H7 (cell line): ENCODE results near the gene NSUN3. TPM values are rescaled to one million over a fixed set of nuclear protein-coding genes. Genes with fewer than 3 reads are reported as not detected.
"Not testable (repeated sequence)": the region's sequence is repeated elsewhere in the genome, so short reads cannot be mapped to it uniquely, and the experiment has no call there.

Source experiments
- DNase-seq: peaks from one replicate; pipeline ENCODE4 v3.0.0; 2012
- H3K27me3 ChIP-seq: 2 replicates; pipeline ENCODE4 v1.6.0; 2011; ENCODE audit warnings: mild to moderate bottlenecking, low read length; ENCODE audit not compliant: control insufficient read depth, insufficient read depth
- H3K36me3 ChIP-seq: replicated peaks from 2 replicates; pipeline ENCODE4 v1.5.1; 2011; ENCODE audit warnings: low read length; ENCODE audit not compliant: control insufficient read depth, insufficient read depth
- H3K4me3 ChIP-seq: 2 replicates; pipeline ENCODE4 v1.5.1; 2011; ENCODE audit warnings: low read depth, mild to moderate bottlenecking, control low read depth, low read length, moderate library complexity; ENCODE audit not compliant: insufficient read depth
- total RNA-seq: library from RNA; depleted of rRNA; stranded (reverse); fragments of >200 nt; shearing (Covaris generic); gene quantifications from 2 replicates; pipeline ENCODE4 v1.2.3, GENCODE V29; 2014; rRNA removed

Gene NSUN3
- total RNA-seq = 7.7 and 22.2 TPM in 2 replicates

DNA sequence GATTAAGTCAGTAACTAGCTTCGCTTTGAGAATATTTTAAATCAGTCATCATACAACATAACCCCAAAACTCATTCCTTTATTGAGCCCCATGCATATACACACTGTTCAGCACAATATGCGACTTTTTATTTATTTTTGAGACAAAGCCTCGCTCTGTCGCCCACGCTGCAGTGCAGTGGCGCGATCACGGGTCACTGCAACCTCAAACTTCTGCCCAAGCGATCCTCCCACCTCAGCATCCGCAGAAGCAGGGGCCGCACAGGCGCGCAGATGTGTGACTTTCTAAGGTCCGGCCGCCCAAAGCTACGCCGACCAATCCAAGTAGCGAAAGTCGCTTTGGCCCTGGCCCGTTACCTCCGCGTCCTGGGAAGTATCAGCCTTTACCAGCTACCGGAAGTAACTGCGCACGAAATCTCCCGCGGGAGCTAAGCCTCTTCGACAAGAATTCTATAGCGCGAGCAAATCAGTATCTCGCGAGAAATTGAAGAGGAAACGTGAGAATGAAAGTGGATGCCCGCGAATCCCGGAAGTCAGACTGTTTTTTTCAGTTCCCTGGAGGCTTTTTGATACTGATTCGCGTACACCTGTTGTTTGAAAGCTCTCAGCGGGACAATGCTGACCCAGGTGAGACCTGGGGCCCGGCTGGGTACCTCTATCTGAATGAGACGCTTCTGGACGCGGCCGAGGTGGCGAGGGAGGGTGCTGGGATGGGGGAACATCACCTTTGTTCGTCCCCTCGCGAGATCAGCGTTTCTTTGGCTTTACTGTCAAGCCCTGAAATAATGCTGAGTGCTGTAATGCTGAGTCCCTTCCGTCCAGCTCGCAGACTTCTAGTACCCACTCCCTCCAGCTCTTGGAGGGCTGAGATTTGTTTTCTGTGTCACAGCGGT lies at the start of gene NSUN3, which contains the start of gene DHFR2:
Gene NSUN3, plus strand, starts transcription at position 549 of the 892 bp plus-strand sequence. Its CDS starts 66 bp downstream, at position 615.
Gene DHFR2, minus strand, starts transcription at position 404 of the 892 bp plus-strand sequence. CDS start 1,405 bp downstream, outside the sequence.
- Histone ChIP-seq H3K36me3 (no peaks in the 10 kb centered on the region), H3K27me3 (no peaks in the 10 kb centered on the region), H3K4me3 (peak within 1 kb of the TSS; percentile 65)
- DNase-seq = peak; percentile 62

DNA sequence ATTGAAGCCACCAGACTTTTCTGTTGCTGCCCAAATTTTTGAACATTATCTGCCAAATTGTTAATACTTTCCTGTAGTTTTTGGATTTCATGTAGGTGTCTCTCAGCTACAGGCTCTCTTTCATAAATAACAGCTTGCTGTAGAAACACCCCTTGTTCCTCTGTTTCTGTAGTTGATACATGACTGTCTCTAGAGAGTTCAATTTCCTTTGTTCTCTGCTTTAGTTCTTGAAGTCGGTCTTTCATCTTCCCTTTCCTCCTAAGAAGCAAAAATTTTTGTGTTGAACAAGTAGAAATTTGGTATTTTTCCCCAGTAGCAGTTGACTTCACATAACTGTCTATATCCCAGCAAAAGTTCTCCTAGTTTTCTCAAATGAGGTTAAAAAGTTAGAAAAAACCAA lies 47.8 kb upstream of the NSUN3 start:
- no peaks in the 10 kb centered on the region for H3K36me3 ChIP-seq
- no peaks in the 10 kb centered on the region for H3K27me3 ChIP-seq
- DNase-seq = no peak
- no peak overlapping the region for H3K4me3 ChIP-seq

GRCh38 chr3:94019659-94020058 lies 43.2 kb upstream of the NSUN3 start:
- Histone ChIP-seq H3K36me3 (no peaks in the 10 kb centered on the region; the same call in 1 of the 2 replicates), H3K27me3 (no peaks in the 10 kb centered on the region), H3K4me3 (no peak overlapping the region)
- no peak for DNase-seq

GRCh38 chr3:94020293-94020692 lies 42.6 kb upstream of the NSUN3 start:
- DNase-seq = no peak
- no peaks in the 10 kb centered on the region; the same call in 1 of the 2 replicates for H3K36me3 ChIP-seq
- H3K4me3 ChIP-seq = no peak overlapping the region
- H3K27me3 ChIP-seq = no peaks in the 10 kb centered on the region

- H3K4me3 ChIP-seq = no peak overlapping the region
- no peaks in the 10 kb centered on the region; the same call in 1 of the 2 replicates for H3K36me3 ChIP-seq
- no peak for DNase-seq
- H3K27me3 ChIP-seq = no peaks in the 10 kb centered on the region
Measured at GRCh38 chr3:94024385-94024784, 38.5 kb upstream of the NSUN3 start.

GRCh38 chr3:94026623-94027022 lies 36.2 kb upstream of the NSUN3 start:
- no peak for DNase-seq
- no peaks in the 10 kb centered on the region for H3K27me3 ChIP-seq
- no peaks in the 10 kb centered on the region; the same call in 1 of the 2 replicates for H3K36me3 ChIP-seq
- no peak overlapping the region for H3K4me3 ChIP-seq

GRCh38 chr3:94028093-94028837 lies 34.6 kb upstream of the NSUN3 start, which contains the start of gene STX19:
TSS of gene STX19 (minus strand) at chr3:94028597. CDS start at chr3:94015269, 13,328 bp downstream.
- H3K27me3 ChIP-seq = no peaks in the 10 kb centered on the region
- no peak for DNase-seq
- no peaks in the 10 kb centered on the region; the same call in 1 of the 2 replicates for H3K36me3 ChIP-seq
- no peak within 1 kb of the TSS for H3K4me3 ChIP-seq

DNA sequence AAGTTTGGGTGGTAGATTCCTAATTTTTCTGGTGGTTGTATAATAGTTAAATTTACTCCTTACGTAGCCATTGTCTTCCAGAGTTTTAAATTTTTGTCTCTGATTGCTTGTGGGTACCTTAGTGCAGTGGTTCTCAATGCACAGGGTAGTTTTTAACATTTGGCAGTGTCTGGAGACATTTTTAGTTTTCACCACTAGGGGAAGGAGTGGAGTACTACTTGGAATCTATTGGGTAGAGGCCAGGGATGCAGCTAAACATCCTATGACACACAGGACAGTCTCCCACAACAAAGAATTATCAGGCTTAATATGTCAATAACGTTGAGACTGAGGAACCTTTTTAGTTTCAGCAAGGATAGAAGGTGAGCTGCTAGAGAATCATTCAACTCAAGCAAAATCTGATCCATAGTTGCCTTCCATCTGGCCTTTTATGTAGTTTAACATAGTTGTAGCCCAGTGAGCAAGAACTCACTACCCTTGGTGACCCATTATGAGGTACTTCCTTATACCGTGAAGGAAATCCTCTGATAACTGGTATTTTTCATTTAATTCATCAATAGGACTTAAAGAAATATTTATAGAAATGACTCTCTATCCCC lies 25.9 kb upstream of the NSUN3 start:
- no peaks in the 10 kb centered on the region; the same call in 1 of the 2 replicates for H3K36me3 ChIP-seq
- no peaks in the 10 kb centered on the region for H3K27me3 ChIP-seq
- peak; percentile 42 for DNase-seq
- no peak overlapping the region for H3K4me3 ChIP-seq

DNA sequence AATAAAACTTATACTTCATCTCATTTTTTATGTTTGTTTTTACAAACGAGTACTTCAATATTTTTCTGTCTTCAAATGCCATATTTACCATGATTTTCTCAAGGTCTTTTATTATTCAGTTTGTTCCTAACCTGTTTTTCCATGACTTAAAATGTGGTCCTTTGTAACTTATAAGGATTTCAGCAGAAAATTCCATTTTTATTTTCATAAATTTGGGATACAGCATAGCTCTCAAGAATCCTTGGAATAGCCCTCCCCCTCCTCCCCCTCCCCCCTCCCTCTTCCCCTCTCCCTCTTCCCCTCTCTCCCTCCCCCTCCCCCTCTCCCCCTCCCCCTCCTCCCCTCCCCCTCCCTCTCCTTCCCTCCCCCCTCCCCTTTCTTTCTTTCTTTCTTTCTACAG lies 19.6 kb upstream of the NSUN3 start:
- DNase-seq = no peak
- Histone ChIP-seq H3K4me3 (no peak overlapping the region), H3K27me3 (no peaks in the 10 kb centered on the region), H3K36me3 (no peaks in the 10 kb centered on the region)

DNA sequence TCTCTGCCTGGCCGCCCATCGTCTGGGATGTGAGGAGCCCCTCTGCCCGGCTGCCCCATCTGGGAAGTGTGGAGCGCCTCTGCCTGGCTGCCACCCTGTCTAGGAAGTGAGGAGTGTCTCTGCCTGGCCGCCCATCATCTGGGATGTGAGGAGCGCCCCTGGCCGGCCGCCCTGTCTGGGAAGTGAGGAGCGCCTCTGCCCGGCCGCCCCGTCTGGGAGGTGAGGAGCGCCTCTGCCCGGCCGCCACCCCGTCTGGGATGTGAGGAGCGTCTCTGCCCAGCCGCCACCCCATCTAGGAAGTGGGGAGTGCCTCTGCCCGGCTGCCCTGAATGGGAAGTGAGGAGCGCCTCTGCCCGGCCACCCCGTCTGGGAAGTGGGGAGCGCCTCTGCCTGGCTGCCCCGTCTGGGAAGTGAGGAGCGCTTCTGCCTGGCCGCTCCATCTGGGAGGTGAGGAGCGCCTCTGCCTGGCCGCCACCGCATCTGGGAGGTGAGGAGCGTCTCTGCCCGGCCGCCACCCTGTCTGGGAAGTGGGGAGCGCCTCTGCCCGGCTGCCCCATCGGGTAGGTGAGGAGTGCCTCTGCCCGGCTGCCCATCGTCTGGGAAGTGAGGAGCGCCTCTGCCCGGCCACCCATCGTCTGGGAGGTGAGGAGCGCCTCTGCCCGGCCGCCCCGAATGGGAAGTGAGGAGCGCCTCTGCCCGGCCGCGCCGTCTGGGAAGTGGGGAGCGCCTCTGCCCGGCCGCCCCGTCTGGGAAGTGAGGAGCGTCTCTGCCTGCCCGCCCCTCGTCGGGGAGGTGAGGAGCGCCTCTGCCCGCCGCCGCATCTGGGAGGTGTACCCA lies 18.5 kb upstream of the NSUN3 start:
- H3K4me3 ChIP-seq, H3K36me3 ChIP-seq, DNase-seq, H3K27me3 ChIP-seq: not testable (repeated sequence)

DNA sequence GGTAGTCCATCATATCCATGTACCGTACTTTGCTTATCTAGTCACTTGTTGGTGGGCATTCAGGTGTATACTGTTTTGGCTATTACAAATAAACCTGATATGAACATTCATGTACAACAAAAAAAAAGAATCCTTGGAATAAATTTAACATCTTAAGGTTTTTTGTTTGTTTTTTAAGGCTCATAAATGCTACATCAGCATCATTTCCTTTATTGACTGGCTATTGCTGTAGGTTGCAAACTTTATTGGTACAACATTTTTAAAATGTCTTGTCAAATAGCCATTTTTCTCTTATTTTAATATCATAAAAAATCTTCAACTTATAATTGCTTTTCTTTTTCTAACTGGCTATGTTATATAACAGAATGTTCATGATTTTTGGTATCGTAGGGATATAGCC lies 16.3 kb upstream of the NSUN3 start:
- no peak for DNase-seq
- Histone ChIP-seq H3K27me3 (no peaks in the 10 kb centered on the region), H3K36me3 (no peaks in the 10 kb centered on the region), H3K4me3 (no peak overlapping the region)

DNA sequence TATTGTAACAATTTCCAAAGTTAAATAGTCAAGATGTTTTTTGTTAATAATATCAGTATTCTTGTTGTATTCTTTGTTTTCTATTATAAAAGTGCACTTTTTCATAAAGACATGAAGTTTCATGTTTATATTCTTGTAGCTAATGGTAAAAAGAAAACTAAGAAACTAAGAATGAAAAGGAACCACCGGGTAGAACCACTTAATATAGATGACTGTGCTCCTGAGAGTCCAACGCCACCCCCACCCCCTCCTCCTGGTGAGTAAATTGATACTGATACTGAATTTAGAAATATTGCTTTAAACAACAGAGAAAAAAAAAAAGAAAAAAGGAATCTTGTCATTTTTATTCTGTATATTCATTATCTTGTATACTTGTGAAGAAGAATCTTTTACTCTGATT lies 13.6 kb upstream of the NSUN3 start:
- H3K36me3 ChIP-seq = no peaks in the 10 kb centered on the region
- no peaks in the 10 kb centered on the region for H3K27me3 ChIP-seq
- H3K4me3 ChIP-seq = no peak overlapping the region
- DNase-seq = no peak

DNA sequence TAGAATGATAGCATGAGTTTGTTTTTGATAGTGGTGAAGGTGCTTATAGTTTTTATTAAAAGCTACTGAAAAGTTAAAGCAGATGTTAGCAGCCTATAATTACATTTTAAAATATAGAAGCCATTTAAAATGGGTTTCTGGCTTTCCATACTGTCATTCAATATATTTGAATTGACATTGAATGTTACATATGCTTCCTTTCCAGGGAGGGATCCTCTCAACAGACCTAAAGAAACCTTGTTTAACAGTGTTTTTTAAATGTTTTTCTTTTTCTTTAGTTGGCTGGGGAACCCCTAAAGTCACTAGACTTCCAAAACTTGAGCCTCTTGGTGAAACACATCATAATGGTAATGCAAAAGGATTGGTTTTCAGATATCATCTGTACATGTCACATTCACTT lies 12.3 kb upstream of the NSUN3 start:
- Histone ChIP-seq H3K4me3 (no peak overlapping the region), H3K36me3 (no peaks in the 10 kb centered on the region), H3K27me3 (no peaks in the 10 kb centered on the region)
- DNase-seq = no peak

- DNase-seq = no peak
- Histone ChIP-seq H3K27me3 (no peaks in the 10 kb centered on the region), H3K36me3 (no peaks in the 10 kb centered on the region), H3K4me3 (no peak overlapping the region)
Measured at GRCh38 chr3:94061297-94061696, 1.6 kb upstream of the NSUN3 start.
